ENCODE measurements around the gene MRPL49. TPM values are rescaled to one million over a fixed set of nuclear protein-coding genes. Genes with fewer than 3 reads are reported as not detected.

Gene MRPL49
- total and polyA plus RNA-seq, 2 experiments from 2014 or later, result 27.7 to 61.9 TPM

- TF ChIP-seq, protein P1, sequence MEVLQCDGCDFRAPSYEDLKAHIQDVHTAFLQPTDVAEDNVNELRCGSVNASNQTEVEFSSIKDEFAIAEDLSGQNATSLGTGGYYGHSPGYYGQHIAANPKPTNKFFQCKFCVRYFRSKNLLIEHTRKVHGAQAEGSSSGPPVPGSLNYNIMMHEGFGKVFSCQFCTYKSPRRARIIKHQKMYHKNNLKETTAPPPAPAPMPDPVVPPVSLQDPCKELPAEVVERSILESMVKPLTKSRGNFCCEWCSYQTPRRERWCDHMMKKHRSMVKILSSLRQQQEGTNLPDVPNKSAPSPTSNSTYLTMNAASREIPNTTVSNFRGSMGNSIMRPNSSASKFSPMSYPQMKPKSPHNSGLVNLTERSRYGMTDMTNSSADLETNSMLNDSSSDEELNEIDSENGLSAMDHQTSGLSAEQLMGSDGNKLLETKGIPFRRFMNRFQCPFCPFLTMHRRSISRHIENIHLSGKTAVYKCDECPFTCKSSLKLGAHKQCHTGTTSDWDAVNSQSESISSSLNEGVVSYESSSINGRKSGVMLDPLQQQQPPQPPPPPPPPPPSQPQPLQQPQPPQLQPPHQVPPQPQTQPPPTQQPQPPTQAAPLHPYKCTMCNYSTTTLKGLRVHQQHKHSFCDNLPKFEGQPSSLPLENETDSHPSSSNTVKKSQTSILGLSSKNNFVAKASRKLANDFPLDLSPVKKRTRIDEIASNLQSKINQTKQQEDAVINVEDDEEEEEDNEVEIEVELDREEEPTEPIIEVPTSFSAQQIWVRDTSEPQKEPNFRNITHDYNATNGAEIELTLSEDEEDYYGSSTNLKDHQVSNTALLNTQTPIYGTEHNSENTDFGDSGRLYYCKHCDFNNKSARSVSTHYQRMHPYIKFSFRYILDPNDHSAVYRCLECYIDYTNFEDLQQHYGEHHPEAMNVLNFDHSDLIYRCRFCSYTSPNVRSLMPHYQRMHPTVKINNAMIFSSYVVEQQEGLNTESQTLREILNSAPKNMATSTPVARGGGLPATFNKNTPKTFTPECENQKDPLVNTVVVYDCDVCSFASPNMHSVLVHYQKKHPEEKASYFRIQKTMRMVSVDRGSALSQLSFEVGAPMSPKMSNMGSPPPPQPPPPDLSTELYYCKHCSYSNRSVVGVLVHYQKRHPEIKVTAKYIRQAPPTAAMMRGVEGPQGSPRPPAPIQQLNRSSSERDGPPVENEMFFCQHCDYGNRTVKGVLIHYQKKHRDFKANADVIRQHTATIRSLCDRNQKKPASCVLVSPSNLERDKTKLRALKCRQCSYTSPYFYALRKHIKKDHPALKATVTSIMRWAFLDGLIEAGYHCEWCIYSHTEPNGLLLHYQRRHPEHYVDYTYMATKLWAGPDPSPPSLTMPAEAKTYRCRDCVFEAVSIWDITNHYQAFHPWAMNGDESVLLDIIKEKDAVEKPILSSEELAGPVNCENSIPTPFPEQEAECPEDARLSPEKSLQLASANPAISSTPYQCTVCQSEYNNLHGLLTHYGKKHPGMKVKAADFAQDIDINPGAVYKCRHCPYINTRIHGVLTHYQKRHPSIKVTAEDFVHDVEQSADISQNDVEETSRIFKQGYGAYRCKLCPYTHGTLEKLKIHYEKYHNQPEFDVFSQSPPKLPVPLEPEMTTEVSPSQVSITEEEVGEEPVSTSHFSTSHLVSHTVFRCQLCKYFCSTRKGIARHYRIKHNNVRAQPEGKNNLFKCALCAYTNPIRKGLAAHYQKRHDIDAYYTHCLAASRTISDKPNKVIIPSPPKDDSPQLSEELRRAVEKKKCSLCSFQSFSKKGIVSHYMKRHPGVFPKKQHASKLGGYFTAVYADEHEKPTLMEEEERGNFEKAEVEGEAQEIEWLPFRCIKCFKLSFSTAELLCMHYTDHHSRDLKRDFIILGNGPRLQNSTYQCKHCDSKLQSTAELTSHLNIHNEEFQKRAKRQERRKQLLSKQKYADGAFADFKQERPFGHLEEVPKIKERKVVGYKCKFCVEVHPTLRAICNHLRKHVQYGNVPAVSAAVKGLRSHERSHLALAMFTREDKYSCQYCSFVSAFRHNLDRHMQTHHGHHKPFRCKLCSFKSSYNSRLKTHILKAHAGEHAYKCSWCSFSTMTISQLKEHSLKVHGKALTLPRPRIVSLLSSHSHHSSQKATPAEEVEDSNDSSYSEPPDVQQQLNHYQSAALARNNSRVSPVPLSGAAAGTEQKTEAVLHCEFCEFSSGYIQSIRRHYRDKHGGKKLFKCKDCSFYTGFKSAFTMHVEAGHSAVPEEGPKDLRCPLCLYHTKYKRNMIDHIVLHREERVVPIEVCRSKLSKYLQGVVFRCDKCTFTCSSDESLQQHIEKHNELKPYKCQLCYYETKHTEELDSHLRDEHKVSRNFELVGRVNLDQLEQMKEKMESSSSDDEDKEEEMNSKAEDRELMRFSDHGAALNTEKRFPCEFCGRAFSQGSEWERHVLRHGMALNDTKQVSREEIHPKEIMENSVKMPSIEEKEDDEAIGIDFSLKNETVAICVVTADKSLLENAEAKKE (CRISPR knock-in tag; IDR thresholded peaks at IDR 0.05), result no peak
- TF ChIP-seq JUNB (IDR thresholded peaks at IDR 0.05; ENCODE audit: unreplicated experiment) (no peak), EZH2phosphoT487 (IDR thresholded peaks at IDR 0.05; ENCODE audit: unreplicated experiment) (no peak), POLR2AphosphoS5 (IDR thresholded peaks at IDR 0.05; ENCODE audit: low read depth) (no peak)
Observed at GRCh38 chr11:65151331-65151899, 29.3 kb downstream of the MRPL49 start (continued).

GRCh38 chr11:65152122-65152521 is 30.0 kb downstream of the MRPL49 start:
- Histone ChIP-seq H3K4me2 (no peak overlapping the region), H3K4me1 (ENCODE audit: insufficient read depth) (no peaks in the 10 kb centered on the region), H4K20me1 (replicated peaks; ENCODE audit: insufficient read depth) (no peaks in the 10 kb centered on the region), H3K9me2 (ENCODE audit: insufficient read depth) (no peaks in the 10 kb centered on the region), H3K27ac (ENCODE audit: low read depth) (no peak overlapping the region), H2AFZ (no peak overlapping the region), H3K4me3 (no peak overlapping the region), H3K79me2 (replicated peaks; ENCODE audit: insufficient read depth) (no peaks in the 10 kb centered on the region), H3K36me3 (ENCODE audit: insufficient read depth) (no peaks in the 10 kb centered on the region), H3F3A (replicated peaks; ENCODE audit: low read depth) (no peaks in the 10 kb centered on the region), H3K27me3 (ENCODE audit: insufficient read depth) (no peaks in the 10 kb centered on the region)
- H3K4me3 Mint-ChIP-seq, result no peak overlapping the region
- H3K27ac Mint-ChIP-seq, result no peak overlapping the region
- DNase-seq (ENCODE audit: low spot score), result no peak
- no peaks in the 10 kb centered on the region; the same call in 2 of the 3 replicates for H3K36me3 Mint-ChIP-seq (ENCODE audit: low read depth)
- H3K9me3 Mint-ChIP-seq, result no peaks in the 10 kb centered on the region; the same call in 2 of the 3 replicates
- H3K4me1 Mint-ChIP-seq, result peaks cover 5% of the 10 kb centered on the region; the same call in 1 of the 3 replicates
- H3K27me3 Mint-ChIP-seq (ENCODE audit: insufficient read depth, low read depth, poor library complexity), result peaks cover 11% of the 10 kb centered on the region
- TF ChIP-seq ZNF114 (CRISPR knock-in tag; IDR thresholded peaks at IDR 0.05) (no peak), EZH2 (IDR thresholded peaks at IDR 0.05; ENCODE audit: low read depth, unreplicated experiment) (no peak), NANOG (IDR thresholded peaks at IDR 0.05; ENCODE audit: borderline replicate concordance) (no peak), POLR2AphosphoS5 (IDR thresholded peaks at IDR 0.05; ENCODE audit: low read depth) (no peak), REST (IDR thresholded peaks at IDR 0.05; ENCODE audit: unreplicated experiment) (no peak)
- TF ChIP-seq, protein P2, sequence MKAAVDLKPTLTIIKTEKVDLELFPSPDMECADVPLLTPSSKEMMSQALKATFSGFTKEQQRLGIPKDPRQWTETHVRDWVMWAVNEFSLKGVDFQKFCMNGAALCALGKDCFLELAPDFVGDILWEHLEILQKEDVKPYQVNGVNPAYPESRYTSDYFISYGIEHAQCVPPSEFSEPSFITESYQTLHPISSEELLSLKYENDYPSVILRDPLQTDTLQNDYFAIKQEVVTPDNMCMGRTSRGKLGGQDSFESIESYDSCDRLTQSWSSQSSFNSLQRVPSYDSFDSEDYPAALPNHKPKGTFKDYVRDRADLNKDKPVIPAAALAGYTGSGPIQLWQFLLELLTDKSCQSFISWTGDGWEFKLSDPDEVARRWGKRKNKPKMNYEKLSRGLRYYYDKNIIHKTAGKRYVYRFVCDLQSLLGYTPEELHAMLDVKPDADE (IDR thresholded peaks at IDR 0.05), result no peak
- TF ChIP-seq, protein P3, sequence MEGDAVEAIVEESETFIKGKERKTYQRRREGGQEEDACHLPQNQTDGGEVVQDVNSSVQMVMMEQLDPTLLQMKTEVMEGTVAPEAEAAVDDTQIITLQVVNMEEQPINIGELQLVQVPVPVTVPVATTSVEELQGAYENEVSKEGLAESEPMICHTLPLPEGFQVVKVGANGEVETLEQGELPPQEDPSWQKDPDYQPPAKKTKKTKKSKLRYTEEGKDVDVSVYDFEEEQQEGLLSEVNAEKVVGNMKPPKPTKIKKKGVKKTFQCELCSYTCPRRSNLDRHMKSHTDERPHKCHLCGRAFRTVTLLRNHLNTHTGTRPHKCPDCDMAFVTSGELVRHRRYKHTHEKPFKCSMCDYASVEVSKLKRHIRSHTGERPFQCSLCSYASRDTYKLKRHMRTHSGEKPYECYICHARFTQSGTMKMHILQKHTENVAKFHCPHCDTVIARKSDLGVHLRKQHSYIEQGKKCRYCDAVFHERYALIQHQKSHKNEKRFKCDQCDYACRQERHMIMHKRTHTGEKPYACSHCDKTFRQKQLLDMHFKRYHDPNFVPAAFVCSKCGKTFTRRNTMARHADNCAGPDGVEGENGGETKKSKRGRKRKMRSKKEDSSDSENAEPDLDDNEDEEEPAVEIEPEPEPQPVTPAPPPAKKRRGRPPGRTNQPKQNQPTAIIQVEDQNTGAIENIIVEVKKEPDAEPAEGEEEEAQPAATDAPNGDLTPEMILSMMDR (conservative IDR thresholded peaks at IDR 0.05; ENCODE audit: low read depth in 2 of 2), result no peak
- no peak for ATAC-seq
